ENCODE data around the gene ERBB3. TPM values are rescaled to one million over a fixed set of nuclear protein-coding genes. Genes with fewer than 3 reads are reported as not detected.
A peak's percentile ranks its signal among the peaks of the same experiment; 100 is the strongest.
"Not testable (repeated sequence)": the region's sequence is repeated elsewhere in the genome, so short reads cannot be mapped to it uniquely, and the experiment has no call there.

ERBB3 gene
- polyA plus RNA-seq (ENCODE audit: insufficient read length), result 111 TPM
- long read RNA-seq, donor 1, full-length matches to known transcripts, result 7 of 55 reads
- long read RNA-seq, donor 1, partial matches to known transcripts, result 48 of 55 reads
- long read RNA-seq, donor 1, other reads (novel, unspliced or antisense), result 0 of 55 reads
- long read RNA-seq, donor 2, full-length matches to known transcripts, result 6 of 6 reads
- long read RNA-seq, donor 2, partial matches to known transcripts, result 0 of 6 reads
- long read RNA-seq, donor 2, other reads (novel, unspliced or antisense), result 0 of 6 reads
- long read RNA-seq, donor 3, full-length matches to known transcripts, result 10 of 10 reads
- long read RNA-seq, donor 3, partial matches to known transcripts, result 0 of 10 reads
- long read RNA-seq, donor 3, other reads (novel, unspliced or antisense), result 0 of 10 reads
- long read RNA-seq, donor 4, partial matches to known transcripts, result 0 of 1 reads
- long read RNA-seq, donor 4, other reads (novel, unspliced or antisense), result 0 of 1 reads
- long read RNA-seq, donor 5, full-length matches to known transcripts, result 8 of 8 reads
- long read RNA-seq, donor 5, partial matches to known transcripts, result 0 of 8 reads
- long read RNA-seq, donor 5, other reads (novel, unspliced or antisense), result 0 of 8 reads
- long read RNA-seq, donor 6, full-length matches to known transcripts, result 8 of 42 reads
- long read RNA-seq, donor 6, partial matches to known transcripts, result 34 of 42 reads
- long read RNA-seq, donor 6, other reads (novel, unspliced or antisense), result 0 of 42 reads
- long read RNA-seq, donor 7, full-length matches to known transcripts, result 14 of 31 reads
- long read RNA-seq, donor 7, partial matches to known transcripts, result 17 of 31 reads
- long read RNA-seq, donor 7, other reads (novel, unspliced or antisense), result 0 of 31 reads
- long read RNA-seq, donor 8, full-length matches to known transcripts, result 2 of 15 reads
- long read RNA-seq, donor 8, partial matches to known transcripts, result 13 of 15 reads
- long read RNA-seq, donor 8, other reads (novel, unspliced or antisense), result 0 of 15 reads

GRCh38 chr12:56079723-56080555, at the start of gene ERBB3:
Gene ERBB3, plus strand, starts transcription at chr12:56080165. Its CDS starts 136 bp downstream, at chr12:56080301.
- peak; percentile 81 for DNase-seq

- no peak for DNase-seq
These were observed 48.0 kb upstream of the ERBB3 start for GRCh38 chr12:56031987-56032386.

- DNase-seq, result no peak
These were observed 45.2 kb upstream of the ERBB3 start for GRCh38 chr12:56034586-56035332.

- no peak for DNase-seq
These were observed 42.8 kb upstream of the ERBB3 start for GRCh38 chr12:56037161-56037560.

GRCh38 chr12:56038022-56038655, 41.8 kb upstream of the ERBB3 start:
- DNase-seq, result no peak

- no peak for DNase-seq
These were observed 39.8 kb upstream of the ERBB3 start for GRCh38 chr12:56040151-56040550.

- DNase-seq, result no peak
These were observed 38.9 kb upstream of the ERBB3 start for GRCh38 chr12:56040963-56041551.

- peak; percentile 99 for DNase-seq
These were observed 38.2 kb upstream of the ERBB3 start, which contains the start of gene RPS26 for GRCh38 chr12:56041552-56042429. Gene RPS26, plus strand, starts transcription at chr12:56041918. Its CDS starts 249 bp downstream, at chr12:56042167.

- not testable (repeated sequence) for DNase-seq
These were observed 37.5 kb upstream of the ERBB3 start for GRCh38 chr12:56042430-56042813.

GRCh38 chr12:56042843-56043242, 37.1 kb upstream of the ERBB3 start:
- no peak for DNase-seq

GRCh38 chr12:56046027-56046780, 33.8 kb upstream of the ERBB3 start:
- no peak for DNase-seq

- DNase-seq, result no peak
These were observed 26.5 kb upstream of the ERBB3 start for GRCh38 chr12:56053407-56053893.

GRCh38 chr12:56059964-56060363, 20.0 kb upstream of the ERBB3 start:
- not testable (repeated sequence) for DNase-seq

- no peak for DNase-seq
These were observed 18.0 kb upstream of the ERBB3 start for GRCh38 chr12:56061982-56062381.

- DNase-seq, result no peak
These were observed 17.0 kb upstream of the ERBB3 start for GRCh38 chr12:56062996-56063395.

- no peak for DNase-seq
These were observed 8.3 kb upstream of the ERBB3 start for GRCh38 chr12:56071648-56072047.

GRCh38 chr12:56074396-56074795, 5.6 kb upstream of the ERBB3 start:
- DNase-seq, result no peak

GRCh38 chr12:56077966-56078365, 2.0 kb upstream of the ERBB3 start:
- DNase-seq, result not testable (repeated sequence)

Measured in left kidney (tissue), 8 donors.